ENCODE data around the gene ACOXL. TPM values are rescaled to one million over a fixed set of nuclear protein-coding genes. Genes with fewer than 3 reads are reported as not detected.

Gene ACOXL
- total and polyA plus RNA-seq, 3 donors from 2014 or later: 4.9 to 7.9 (median 5.3) TPM

- WGBS, 2 donors: 66 to 69% methylated on average over 8 of the region's 8 CpGs
- H3K36me3 ChIP-seq (ENCODE audit: low read depth, missing control alignments): no peaks in the 10 kb centered on the region
- intact Hi-C loops (cut with DNase I; ENCODE audit: low total_unique reads): no loop called here
- H3K27ac ChIP-seq: no peak overlapping the region
- no peak overlapping the region for H3K4me3 ChIP-seq
- no peak for DNase-seq
- no peaks in the 10 kb centered on the region for H3K4me1 ChIP-seq
- H3K27me3 ChIP-seq: no peaks in the 10 kb centered on the region
- no peak for TF ChIP-seq POLR2A (IDR thresholded peaks at IDR 0.05)
- TF ChIP-seq, protein P1, sequence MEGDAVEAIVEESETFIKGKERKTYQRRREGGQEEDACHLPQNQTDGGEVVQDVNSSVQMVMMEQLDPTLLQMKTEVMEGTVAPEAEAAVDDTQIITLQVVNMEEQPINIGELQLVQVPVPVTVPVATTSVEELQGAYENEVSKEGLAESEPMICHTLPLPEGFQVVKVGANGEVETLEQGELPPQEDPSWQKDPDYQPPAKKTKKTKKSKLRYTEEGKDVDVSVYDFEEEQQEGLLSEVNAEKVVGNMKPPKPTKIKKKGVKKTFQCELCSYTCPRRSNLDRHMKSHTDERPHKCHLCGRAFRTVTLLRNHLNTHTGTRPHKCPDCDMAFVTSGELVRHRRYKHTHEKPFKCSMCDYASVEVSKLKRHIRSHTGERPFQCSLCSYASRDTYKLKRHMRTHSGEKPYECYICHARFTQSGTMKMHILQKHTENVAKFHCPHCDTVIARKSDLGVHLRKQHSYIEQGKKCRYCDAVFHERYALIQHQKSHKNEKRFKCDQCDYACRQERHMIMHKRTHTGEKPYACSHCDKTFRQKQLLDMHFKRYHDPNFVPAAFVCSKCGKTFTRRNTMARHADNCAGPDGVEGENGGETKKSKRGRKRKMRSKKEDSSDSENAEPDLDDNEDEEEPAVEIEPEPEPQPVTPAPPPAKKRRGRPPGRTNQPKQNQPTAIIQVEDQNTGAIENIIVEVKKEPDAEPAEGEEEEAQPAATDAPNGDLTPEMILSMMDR (IDR thresholded peaks at IDR 0.05): no peak
- no peaks in the 10 kb centered on the region for H3K9me3 ChIP-seq
Observed at GRCh38 chr2:110843959-110844510, 111.7 kb downstream of the ACOXL start.

DNA sequence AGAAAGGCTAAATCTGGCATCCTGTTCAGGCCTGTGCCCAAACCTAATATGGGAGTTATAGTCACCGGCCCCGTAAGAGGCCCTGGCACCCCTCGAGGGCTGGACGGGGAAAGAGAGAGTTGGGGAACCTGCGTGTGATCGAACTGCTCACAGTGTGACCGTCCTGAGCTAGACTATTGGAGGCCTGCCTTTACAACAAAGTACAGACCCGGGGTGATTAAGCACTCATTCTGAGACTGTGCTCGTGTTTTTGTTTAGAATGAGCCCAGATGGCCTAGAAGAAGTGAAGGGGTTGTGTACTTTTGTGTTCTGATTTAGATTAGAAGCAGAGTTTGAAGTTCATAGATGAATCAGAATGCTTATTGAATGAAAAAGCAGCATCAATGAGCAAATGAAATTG is 115.3 kb downstream of the ACOXL start:
- Histone ChIP-seq H3K27ac (no peak overlapping the region), H3K4me1 (no peaks in the 10 kb centered on the region)

GRCh38 chr2:110848071-110848470 is 115.7 kb downstream of the ACOXL start:
- intact Hi-C loops (cut with DNase I; ENCODE audit: low total_unique reads): no loop called here
- Histone ChIP-seq H3K27me3 (no peaks in the 10 kb centered on the region), H3K36me3 (ENCODE audit: low read depth, missing control alignments) (no peaks in the 10 kb centered on the region), H3K4me3 (no peak overlapping the region), H3K9me3 (no peaks in the 10 kb centered on the region), H3K27ac (no peak overlapping the region), H3K4me1 (no peaks in the 10 kb centered on the region)
- DNase-seq: no peak
- TF ChIP-seq POLR2A (IDR thresholded peaks at IDR 0.05): no peak
- TF ChIP-seq, protein P1 (IDR thresholded peaks at IDR 0.05): no peak
- WGBS, 2 donors: 95% methylated on average over 2 of the region's 2 CpGs

More for the DNA sequence above, 115.3 kb downstream of the ACOXL start:
- Histone ChIP-seq H3K27me3 (no peaks in the 10 kb centered on the region), H3K36me3 (ENCODE audit: low read depth, missing control alignments) (no peaks in the 10 kb centered on the region), H3K4me3 (no peak overlapping the region), H3K9me3 (no peaks in the 10 kb centered on the region)
- TF ChIP-seq POLR2A (IDR thresholded peaks at IDR 0.05): no peak
- TF ChIP-seq, protein P1 (IDR thresholded peaks at IDR 0.05): no peak
- DNase-seq: no peak
- 92 to 94% methylated on average over 9 of the region's 9 CpGs for WGBS, 2 donors
- intact Hi-C loops (cut with DNase I; ENCODE audit: low total_unique reads): no loop called here

DNA sequence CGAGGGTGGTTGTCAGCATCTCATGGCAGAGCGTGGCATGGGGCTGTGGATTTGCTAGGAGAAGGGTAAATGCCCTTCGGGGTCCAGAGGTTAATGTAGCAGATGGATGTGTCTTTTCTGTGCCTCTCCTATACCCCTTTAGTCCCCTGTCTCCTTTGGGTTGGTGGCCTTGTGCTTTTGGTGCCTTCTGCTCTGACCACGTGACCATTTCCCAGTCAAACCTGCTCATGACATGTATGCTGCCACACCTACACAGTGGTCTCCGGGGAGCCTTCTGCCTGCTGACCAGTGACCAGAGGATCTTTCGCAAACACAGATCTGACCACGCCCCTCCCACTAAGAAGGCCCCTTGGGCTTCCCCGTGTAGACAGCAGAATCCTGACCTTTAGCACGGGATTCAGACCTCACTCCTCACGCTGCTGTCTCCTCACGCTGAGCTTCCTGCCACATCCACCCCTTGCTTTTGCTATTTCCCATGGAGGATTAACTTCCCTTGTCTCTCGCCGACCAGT is 116.2 kb downstream of the ACOXL start:
- 86 to 91% methylated on average over 13 of the region's 13 CpGs for WGBS, 2 donors

More for the DNA sequence above, 116.2 kb downstream of the ACOXL start:
- H3K4me1 ChIP-seq: no peaks in the 10 kb centered on the region
- H3K4me3 ChIP-seq: no peak overlapping the region
- intact Hi-C loops (cut with DNase I; ENCODE audit: low total_unique reads): no loop called here
- TF ChIP-seq, protein P1 (IDR thresholded peaks at IDR 0.05): no peak
- H3K36me3 ChIP-seq (ENCODE audit: low read depth, missing control alignments): no peaks in the 10 kb centered on the region
- H3K9me3 ChIP-seq: no peaks in the 10 kb centered on the region
- no peaks in the 10 kb centered on the region for H3K27me3 ChIP-seq
- no peak overlapping the region for H3K27ac ChIP-seq
- DNase-seq: no peak

Measured in testis (tissue), 3 donors.